Measurements from ENCODE around the gene NTM.
A peak's percentile ranks its signal among the peaks of the same experiment; 100 is the strongest.

The NTM gene

GRCh38 chr11:132231656-132232347 lies 861.4 kb downstream of the NTM start:
- Histone ChIP-seq H3K36me3 (ENCODE audit: control insufficient read depth in 1 of 2, insufficient read depth in 2 of 2, low read depth in 1 of 2, low read length in 2 of 2) (peaks cover 0 to 12% of the 10 kb centered on the region in 2 experiments), H2BK12ac (ENCODE audit: low read length in 2 of 2) (no peak overlapping the region), H3K79me1 (replicated peaks; ENCODE audit: low read length, poor library complexity, severe bottlenecking) (peaks cover 47% of the 10 kb centered on the region), H3K9ac (ENCODE audit: low read length) (no peak overlapping the region), H3K18ac (ENCODE audit: low read depth in 1 of 2, low read length in 2 of 2) (no peak overlapping the region), H3K4me2 (ENCODE audit: low read length, poor library complexity, severe bottlenecking) (no peak overlapping the region), H4K91ac (ENCODE audit: low read length) (no peak overlapping the region), H2BK15ac (ENCODE audit: low read depth, poor library complexity, severe bottlenecking) (no peak overlapping the region), H2BK120ac (ENCODE audit: low read depth, low read length) (no peak overlapping the region), H3K27me3 (ENCODE audit: control insufficient read depth in 1 of 2, insufficient read depth in 1 of 2, low read length in 2 of 2) (no peaks in the 10 kb centered on the region), H4K8ac (ENCODE audit: low read length) (no peak overlapping the region), H3K14ac (ENCODE audit: low read length in 2 of 2) (no peak overlapping the region), H3K4ac (ENCODE audit: low read depth in 1 of 2, low read length in 2 of 2) (no peak overlapping the region), H3K23ac (ENCODE audit: low read length in 2 of 2) (no peak overlapping the region), H3K4me1 (ENCODE audit: control insufficient read depth, insufficient read depth, low read depth, low read length) (peaks cover 7% of the 10 kb centered on the region), H3K27ac (ENCODE audit: low read length, poor library complexity, severe bottlenecking) (no peak overlapping the region), H3K4me3 (ENCODE audit: insufficient read depth in 1 of 2, low read depth in 1 of 2, low read length in 2 of 2) (peak overlapping the region in 1 of 2 experiments; percentile 46), H2BK5ac (ENCODE audit: low read depth, low read length, poor library complexity, severe bottlenecking) (no peak overlapping the region), H2AK5ac (ENCODE audit: low read length, severe bottlenecking) (no peak overlapping the region), H3K9me3 (ENCODE audit: control insufficient read depth, low read length) (no peaks in the 10 kb centered on the region), H2AFZ (ENCODE audit: low read depth, low read length) (no peak overlapping the region)
- DNase-seq, result no peak
- WGBS, result 73% methylated on average over 10 of the region's 13 CpGs

GRCh38 chr11:132234878-132235277 lies 864.5 kb downstream of the NTM start:
- H4K91ac ChIP-seq (ENCODE audit: low read length), result no peak overlapping the region
- H3K79me1 ChIP-seq (replicated peaks; ENCODE audit: low read length, poor library complexity, severe bottlenecking), result peaks cover 46% of the 10 kb centered on the region
- no peak overlapping the region for H2BK12ac ChIP-seq (ENCODE audit: low read length in 2 of 2)
- no peak overlapping the region for H2BK15ac ChIP-seq (ENCODE audit: low read depth, poor library complexity, severe bottlenecking)
- no peak overlapping the region for H3K14ac ChIP-seq (ENCODE audit: low read length in 2 of 2)
- no peaks in the 10 kb centered on the region for H3K9me3 ChIP-seq (ENCODE audit: control insufficient read depth, low read length)
- H3K36me3 ChIP-seq (ENCODE audit: control insufficient read depth in 1 of 2, insufficient read depth in 2 of 2, low read depth in 1 of 2, low read length in 2 of 2), result peaks cover 0 to 25% of the 10 kb centered on the region in 2 experiments
- no peak overlapping the region for H3K4ac ChIP-seq (ENCODE audit: low read depth in 1 of 2, low read length in 2 of 2)
- no peak overlapping the region for H3K18ac ChIP-seq (ENCODE audit: low read depth in 1 of 2, low read length in 2 of 2)
- H3K9ac ChIP-seq (ENCODE audit: low read length), result no peak overlapping the region
- no peak overlapping the region for H3K4me3 ChIP-seq (ENCODE audit: insufficient read depth in 1 of 2, low read depth in 1 of 2, low read length in 2 of 2)
- WGBS, result 85% methylated on average over 4 of the region's 4 CpGs
- peak; percentile 7 for DNase-seq
- H3K23ac ChIP-seq (ENCODE audit: low read length in 2 of 2), result no peak overlapping the region
- H2AK5ac ChIP-seq (ENCODE audit: low read length, severe bottlenecking), result no peak overlapping the region
- no peak overlapping the region for H4K8ac ChIP-seq (ENCODE audit: low read length)
- H2BK120ac ChIP-seq (ENCODE audit: low read depth, low read length), result no peak overlapping the region
- no peak overlapping the region for H3K27ac ChIP-seq (ENCODE audit: low read length, poor library complexity, severe bottlenecking)
- H2AFZ ChIP-seq (ENCODE audit: low read depth, low read length), result no peak overlapping the region
- peaks cover 2% of the 10 kb centered on the region for H3K4me1 ChIP-seq (ENCODE audit: control insufficient read depth, insufficient read depth, low read depth, low read length)
- H3K27me3 ChIP-seq (ENCODE audit: control insufficient read depth in 1 of 2, insufficient read depth in 1 of 2, low read length in 2 of 2), result no peaks in the 10 kb centered on the region
- no peak overlapping the region for H3K4me2 ChIP-seq (ENCODE audit: low read length, poor library complexity, severe bottlenecking)
- H2BK5ac ChIP-seq (ENCODE audit: low read depth, low read length, poor library complexity, severe bottlenecking), result no peak overlapping the region

GRCh38 chr11:132237781-132238180 lies 867.4 kb downstream of the NTM start:
- Histone ChIP-seq H3K23ac (ENCODE audit: low read length in 2 of 2) (no peak overlapping the region), H4K91ac (ENCODE audit: low read length) (no peak overlapping the region), H2BK120ac (ENCODE audit: low read depth, low read length) (no peak overlapping the region), H3K4ac (ENCODE audit: low read depth in 1 of 2, low read length in 2 of 2) (no peak overlapping the region), H3K27ac (ENCODE audit: low read length, poor library complexity, severe bottlenecking) (no peak overlapping the region), H3K14ac (ENCODE audit: low read length in 2 of 2) (no peak overlapping the region), H3K9ac (ENCODE audit: low read length) (no peak overlapping the region), H3K79me1 (replicated peaks; ENCODE audit: low read length, poor library complexity, severe bottlenecking) (peaks cover 38% of the 10 kb centered on the region), H2AFZ (ENCODE audit: low read depth, low read length) (no peak overlapping the region), H3K36me3 (ENCODE audit: control insufficient read depth in 1 of 2, insufficient read depth in 2 of 2, low read depth in 1 of 2, low read length in 2 of 2) (peaks cover 0 to 21% of the 10 kb centered on the region in 2 experiments), H2BK15ac (ENCODE audit: low read depth, poor library complexity, severe bottlenecking) (no peak overlapping the region), H4K8ac (ENCODE audit: low read length) (no peak overlapping the region), H3K4me1 (ENCODE audit: control insufficient read depth, insufficient read depth, low read depth, low read length) (peaks cover 2% of the 10 kb centered on the region), H2AK5ac (ENCODE audit: low read length, severe bottlenecking) (no peak overlapping the region), H3K4me2 (ENCODE audit: low read length, poor library complexity, severe bottlenecking) (no peak overlapping the region), H2BK12ac (ENCODE audit: low read length in 2 of 2) (no peak overlapping the region), H3K9me3 (ENCODE audit: control insufficient read depth, low read length) (no peaks in the 10 kb centered on the region), H3K27me3 (ENCODE audit: control insufficient read depth in 1 of 2, insufficient read depth in 1 of 2, low read length in 2 of 2) (no peaks in the 10 kb centered on the region), H2BK5ac (ENCODE audit: low read depth, low read length, poor library complexity, severe bottlenecking) (no peak overlapping the region), H3K18ac (ENCODE audit: low read depth in 1 of 2, low read length in 2 of 2) (no peak overlapping the region), H3K4me3 (ENCODE audit: insufficient read depth in 1 of 2, low read depth in 1 of 2, low read length in 2 of 2) (no peak overlapping the region)
- 97% methylated on average over 8 of the region's 9 CpGs for WGBS
- DNase-seq, result no peak

- WGBS, result 77% methylated on average over 7 of the region's 7 CpGs
- H3K27me3 ChIP-seq (ENCODE audit: control insufficient read depth in 1 of 2, insufficient read depth in 1 of 2, low read length in 2 of 2), result no peaks in the 10 kb centered on the region
- H3K14ac ChIP-seq (ENCODE audit: low read length in 2 of 2), result no peak overlapping the region
Measured at GRCh38 chr11:132238331-132238866, 868.0 kb downstream of the NTM start.

More at GRCh38 chr11:132238331-132238866, 868.0 kb downstream of the NTM start:
- peaks cover 2% of the 10 kb centered on the region for H3K4me1 ChIP-seq (ENCODE audit: control insufficient read depth, insufficient read depth, low read depth, low read length)
- H3K79me1 ChIP-seq (replicated peaks; ENCODE audit: low read length, poor library complexity, severe bottlenecking), result peaks cover 41% of the 10 kb centered on the region
- no peak overlapping the region for H2BK5ac ChIP-seq (ENCODE audit: low read depth, low read length, poor library complexity, severe bottlenecking)
- H3K9ac ChIP-seq (ENCODE audit: low read length), result no peak overlapping the region
- no peak overlapping the region for H3K27ac ChIP-seq (ENCODE audit: low read length, poor library complexity, severe bottlenecking)
- no peak overlapping the region for H3K4me2 ChIP-seq (ENCODE audit: low read length, poor library complexity, severe bottlenecking)
- no peak overlapping the region for H3K4me3 ChIP-seq (ENCODE audit: insufficient read depth in 1 of 2, low read depth in 1 of 2, low read length in 2 of 2)
- H2BK12ac ChIP-seq (ENCODE audit: low read length in 2 of 2), result no peak overlapping the region
- no peak for DNase-seq
- H3K9me3 ChIP-seq (ENCODE audit: control insufficient read depth, low read length), result no peaks in the 10 kb centered on the region
- H3K18ac ChIP-seq (ENCODE audit: low read depth in 1 of 2, low read length in 2 of 2), result no peak overlapping the region
- no peak overlapping the region for H2AFZ ChIP-seq (ENCODE audit: low read depth, low read length)
- H3K23ac ChIP-seq (ENCODE audit: low read length in 2 of 2), result no peak overlapping the region
- peaks cover 0 to 23% of the 10 kb centered on the region in 2 experiments for H3K36me3 ChIP-seq (ENCODE audit: control insufficient read depth in 1 of 2, insufficient read depth in 2 of 2, low read depth in 1 of 2, low read length in 2 of 2)
- no peak overlapping the region for H2BK120ac ChIP-seq (ENCODE audit: low read depth, low read length)
- no peak overlapping the region for H4K91ac ChIP-seq (ENCODE audit: low read length)
- H2AK5ac ChIP-seq (ENCODE audit: low read length, severe bottlenecking), result no peak overlapping the region
- no peak overlapping the region for H2BK15ac ChIP-seq (ENCODE audit: low read depth, poor library complexity, severe bottlenecking)
- no peak overlapping the region for H4K8ac ChIP-seq (ENCODE audit: low read length)
- no peak overlapping the region for H3K4ac ChIP-seq (ENCODE audit: low read depth in 1 of 2, low read length in 2 of 2)

All from mesenchymal stem cell (in vitro differentiated cells and primary cell).